Measurements from ENCODE around the gene HOGA1.

DNA sequence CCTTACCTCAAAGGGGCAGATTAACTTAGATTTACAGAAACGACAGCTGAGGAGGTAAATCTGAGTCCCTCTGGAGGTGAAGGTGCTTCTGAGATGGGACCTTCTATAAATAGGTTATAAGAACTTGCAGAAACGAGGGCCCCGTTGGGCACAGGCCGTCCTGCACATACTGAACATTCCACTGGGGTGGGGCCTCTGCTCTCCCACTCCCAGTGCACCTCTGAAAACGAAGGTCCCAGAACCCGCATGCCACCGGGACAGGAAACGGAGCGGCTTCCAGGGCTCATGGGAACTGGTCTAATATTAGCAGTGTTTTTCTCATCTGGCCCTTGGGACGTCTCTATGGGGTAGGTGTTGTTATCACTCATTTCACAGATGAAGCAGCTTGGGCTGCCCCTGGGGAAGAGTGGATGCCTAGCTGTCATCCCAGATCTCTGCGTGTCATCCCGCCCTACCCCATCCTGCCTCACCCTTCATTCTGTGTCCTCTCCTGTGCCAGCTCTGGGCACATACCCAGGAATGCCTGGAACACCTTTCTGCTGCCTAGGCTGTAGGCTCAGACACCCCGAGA, 24.9 kb downstream of the HOGA1 start:
- TF ChIP-seq, protein P1, sequence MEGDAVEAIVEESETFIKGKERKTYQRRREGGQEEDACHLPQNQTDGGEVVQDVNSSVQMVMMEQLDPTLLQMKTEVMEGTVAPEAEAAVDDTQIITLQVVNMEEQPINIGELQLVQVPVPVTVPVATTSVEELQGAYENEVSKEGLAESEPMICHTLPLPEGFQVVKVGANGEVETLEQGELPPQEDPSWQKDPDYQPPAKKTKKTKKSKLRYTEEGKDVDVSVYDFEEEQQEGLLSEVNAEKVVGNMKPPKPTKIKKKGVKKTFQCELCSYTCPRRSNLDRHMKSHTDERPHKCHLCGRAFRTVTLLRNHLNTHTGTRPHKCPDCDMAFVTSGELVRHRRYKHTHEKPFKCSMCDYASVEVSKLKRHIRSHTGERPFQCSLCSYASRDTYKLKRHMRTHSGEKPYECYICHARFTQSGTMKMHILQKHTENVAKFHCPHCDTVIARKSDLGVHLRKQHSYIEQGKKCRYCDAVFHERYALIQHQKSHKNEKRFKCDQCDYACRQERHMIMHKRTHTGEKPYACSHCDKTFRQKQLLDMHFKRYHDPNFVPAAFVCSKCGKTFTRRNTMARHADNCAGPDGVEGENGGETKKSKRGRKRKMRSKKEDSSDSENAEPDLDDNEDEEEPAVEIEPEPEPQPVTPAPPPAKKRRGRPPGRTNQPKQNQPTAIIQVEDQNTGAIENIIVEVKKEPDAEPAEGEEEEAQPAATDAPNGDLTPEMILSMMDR (conservative IDR thresholded peaks at IDR 0.05; ENCODE audit: low read depth, low read length): no peak
- no peak for TF ChIP-seq EZH2 (IDR thresholded peaks at IDR 0.05; ENCODE audit: borderline replicate concordance, low read depth, low read length, poor library complexity, severe bottlenecking)

All from A673 (cell line).